NCI-H345 (cell line): ENCODE results near the gene PRKN.

Experiments used
- DNase-seq: peaks from one replicate; lab custom pipeline; 2025; lab: John Stamatoyannopoulos, UW

The PRKN gene

DNA sequence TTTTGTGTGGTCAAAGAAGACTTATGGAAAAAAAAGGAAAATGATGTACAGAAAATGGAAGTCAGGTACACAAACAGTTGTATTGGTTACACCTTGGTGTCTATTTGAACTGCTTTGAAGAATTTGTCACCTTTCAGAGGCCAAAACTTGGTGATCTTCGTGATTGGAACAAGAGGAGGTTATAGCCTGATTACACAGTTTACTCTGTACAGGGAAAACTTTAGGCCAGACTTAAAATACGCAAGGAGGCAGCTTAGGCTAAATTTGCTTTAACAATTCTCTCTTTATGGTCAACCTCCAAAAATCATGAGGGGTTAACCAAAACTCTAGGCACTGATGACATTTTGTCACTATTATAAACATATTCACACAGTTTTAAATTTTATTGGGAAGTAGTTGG, 353.7 kb downstream of the PRKN start:
- DNase-seq, result no peak

DNA sequence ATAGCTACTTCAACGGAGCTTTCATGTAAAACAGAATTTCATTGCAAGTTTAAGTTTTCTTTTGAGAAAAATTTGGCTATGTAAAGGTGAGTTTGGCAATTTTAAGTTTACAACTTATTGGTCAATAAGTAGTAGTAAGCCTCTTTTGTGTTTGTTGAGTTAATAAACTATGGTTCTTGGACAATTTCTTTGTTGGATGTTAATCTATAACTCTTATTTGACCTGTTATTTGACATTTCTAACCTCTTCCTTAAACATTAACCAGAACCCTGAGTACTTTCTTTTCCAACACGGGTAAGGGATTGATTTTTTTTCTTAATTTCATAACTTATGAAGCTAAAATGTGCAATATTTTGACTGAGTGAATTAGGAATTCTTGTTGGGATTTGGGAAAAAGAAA, 354.4 kb downstream of the PRKN start:
- no peak for DNase-seq

DNA sequence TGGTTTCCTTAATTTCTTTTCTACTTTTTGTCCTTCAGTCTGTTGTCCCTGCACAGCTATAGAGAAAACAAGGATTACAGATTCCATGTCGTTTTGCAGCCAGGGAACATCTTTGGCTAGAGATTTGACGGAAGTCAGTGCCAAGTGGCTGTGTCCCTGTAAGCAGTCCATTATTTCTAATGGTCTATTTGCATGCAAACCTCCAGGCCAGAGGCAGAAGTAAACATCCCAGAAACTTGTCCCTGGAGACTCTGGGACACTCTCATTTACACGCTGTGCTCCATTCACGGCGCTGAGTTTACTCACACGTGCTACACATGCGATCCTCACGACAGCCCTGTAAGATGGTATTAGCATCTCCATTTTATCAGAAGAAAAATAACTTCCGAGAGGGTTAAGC, 355.5 kb downstream of the PRKN start:
- DNase-seq, result no peak

DNA sequence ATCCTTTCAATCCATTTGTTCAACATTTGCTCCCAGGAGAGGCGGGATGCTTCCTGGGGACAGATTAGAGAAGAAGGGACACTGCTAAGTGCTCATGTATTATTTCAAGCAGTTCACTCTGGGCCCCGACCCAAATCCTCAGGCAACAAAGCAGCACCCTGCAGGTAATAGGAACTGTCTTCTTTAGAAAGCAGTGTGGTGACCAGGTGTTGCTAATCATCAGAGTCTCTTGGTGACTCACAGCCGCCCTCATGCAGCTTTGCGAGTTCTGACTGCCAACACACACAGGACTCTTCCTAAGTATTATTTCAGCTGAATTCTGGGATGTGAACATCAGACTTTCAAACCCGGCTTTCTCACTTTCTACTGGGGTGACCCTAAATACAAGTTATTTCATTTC, 356.4 kb downstream of the PRKN start:
- no peak for DNase-seq

DNA sequence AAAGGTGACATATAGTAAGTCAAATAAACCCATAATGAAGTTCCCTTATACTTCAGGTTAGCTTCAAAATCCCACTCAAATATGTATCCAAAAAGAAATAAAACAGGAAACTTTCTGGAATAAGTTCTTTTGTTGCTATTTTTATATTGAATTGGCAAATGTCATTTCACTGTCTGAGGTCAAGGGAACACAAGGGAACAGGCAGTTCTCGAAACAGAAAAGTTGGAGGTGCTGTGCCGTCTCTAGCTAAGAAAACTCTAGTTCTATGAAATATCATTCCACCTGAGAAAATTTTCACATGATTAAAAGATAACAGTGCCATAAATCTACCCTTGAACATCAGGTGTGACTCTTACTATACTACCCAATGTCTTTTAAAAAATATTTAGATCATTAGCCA, 358.5 kb downstream of the PRKN start:
- no peak for DNase-seq

DNA sequence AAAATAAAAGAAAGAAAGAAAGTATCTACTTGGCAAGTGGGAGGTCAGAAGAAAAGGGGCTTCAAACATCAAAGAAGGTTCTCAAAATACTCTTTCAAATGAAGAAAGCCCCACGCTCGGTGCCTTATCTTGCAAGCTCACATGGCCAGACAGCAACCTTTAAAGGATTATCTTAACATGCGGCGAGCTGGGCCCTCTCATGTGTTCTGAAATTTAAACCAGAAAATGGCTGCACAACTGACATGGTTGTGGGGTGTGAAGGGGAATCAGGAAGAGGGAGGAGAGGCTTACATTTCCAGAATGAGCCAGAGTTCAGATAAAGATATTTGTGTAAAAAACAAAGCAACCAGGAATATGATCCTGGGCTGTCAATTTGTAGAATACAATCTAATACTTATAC, 363.1 kb downstream of the PRKN start:
- no peak for DNase-seq

DNA sequence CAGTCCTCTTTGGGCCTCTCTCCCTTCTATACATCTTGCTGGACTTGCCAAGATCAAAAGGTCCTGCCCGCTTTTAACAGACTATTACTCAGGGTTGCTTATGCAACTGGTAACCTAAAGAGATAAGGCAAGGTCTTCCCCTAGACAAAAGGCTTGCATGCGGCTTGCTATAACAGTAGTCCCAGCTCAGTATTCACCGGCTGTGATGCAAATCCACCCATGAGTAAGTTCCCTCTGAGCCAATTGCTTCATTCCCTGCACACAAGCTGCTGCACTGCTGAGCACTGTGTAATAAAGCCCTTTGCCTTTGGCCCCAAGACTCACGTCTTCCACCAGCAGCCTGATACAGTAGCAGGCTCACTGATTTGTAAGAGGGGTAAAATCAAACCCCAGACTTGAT, 363.8 kb downstream of the PRKN start:
- no peak for DNase-seq

DNA sequence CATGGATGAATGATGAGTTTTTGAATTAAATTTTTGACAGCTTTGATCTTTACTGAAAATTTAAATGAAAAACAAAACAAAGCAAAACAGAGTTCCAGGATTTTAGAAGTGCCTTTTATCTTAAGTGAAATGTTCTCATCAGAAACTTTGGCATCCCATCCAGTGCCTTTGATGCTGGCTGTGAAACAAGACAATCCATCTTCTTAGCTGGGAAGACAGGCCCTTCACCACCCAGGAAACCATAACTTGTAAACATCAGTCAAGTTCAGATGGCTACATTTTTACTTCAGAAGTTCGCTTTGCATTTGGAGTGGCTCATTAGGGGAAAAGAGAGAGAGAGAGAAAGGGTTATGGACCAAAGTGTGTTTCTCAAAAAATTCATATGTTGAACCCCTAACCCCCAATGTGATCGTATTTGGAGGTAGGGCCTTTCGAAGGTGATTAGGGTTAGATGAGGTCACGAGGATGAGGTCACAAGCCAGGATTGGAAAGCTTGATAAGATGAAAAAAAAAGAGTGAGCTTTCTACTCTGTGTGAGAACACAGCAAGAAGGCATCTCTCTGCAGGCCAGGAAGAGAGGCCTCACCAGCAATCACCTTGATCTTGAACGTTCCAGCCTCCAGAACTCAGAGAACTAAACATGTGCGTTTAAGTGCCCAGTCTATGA, 366.5 kb downstream of the PRKN start:
- DNase-seq, result no peak

DNA sequence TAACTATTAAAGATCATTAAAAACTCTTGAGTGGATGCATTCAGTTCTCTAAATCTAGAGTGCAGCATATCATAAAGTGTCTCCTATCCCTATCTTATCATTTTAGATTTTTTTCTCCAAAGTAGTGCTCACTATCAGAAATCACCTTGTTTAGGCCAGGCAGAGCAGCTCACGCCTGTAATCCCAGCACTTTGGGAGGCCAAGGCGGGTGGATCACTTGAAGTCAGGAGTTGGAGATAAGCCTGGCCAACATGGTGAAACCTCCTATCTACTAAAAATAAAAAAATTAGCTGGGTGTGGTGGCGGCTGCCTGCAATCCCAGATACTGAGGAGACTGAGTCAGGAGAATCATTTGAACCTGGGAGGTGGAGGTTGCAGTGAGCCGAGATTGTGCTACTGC, 368.9 kb downstream of the PRKN start:
- DNase-seq, result no peak

DNA sequence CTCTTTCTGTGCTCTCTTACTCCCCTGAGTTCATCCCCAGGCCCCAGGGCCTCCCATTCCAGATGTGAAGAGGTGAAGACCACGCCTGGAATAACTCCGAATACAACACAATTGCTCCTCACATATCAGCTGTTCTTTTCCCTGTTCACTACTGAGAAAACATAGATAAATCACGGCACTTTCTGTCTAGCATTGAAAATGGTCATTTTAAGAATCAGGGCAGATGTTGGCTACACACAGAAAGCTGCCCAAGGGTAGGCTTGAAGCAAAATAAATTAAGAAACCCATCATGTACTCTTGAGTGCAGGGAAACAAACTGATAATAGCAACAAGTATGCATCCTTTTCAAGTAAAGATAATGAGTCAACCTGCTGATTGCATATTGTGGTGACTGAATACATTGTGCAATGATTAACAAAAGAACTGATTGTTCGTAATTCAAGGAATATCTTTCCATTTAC, 382.5 kb downstream of the PRKN start:
- no peak for DNase-seq

DNA sequence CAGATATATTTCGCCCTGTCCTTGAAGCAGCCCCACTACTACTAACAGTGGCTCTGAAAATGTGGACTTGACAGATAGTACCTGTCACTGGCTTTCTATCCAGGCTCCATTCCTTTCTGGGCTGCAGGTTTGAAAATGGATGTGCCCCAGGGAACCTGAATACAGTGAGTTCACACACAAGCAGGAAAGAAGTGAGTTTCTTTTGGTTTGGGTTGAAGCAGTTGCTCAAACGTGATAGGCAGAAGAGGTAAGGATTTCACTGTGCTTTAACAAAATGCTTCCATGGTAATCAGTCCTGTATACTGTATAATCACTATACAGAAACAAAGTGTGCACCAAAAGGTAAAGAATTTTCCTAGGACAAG, 382.9 kb downstream of the PRKN start:
- no peak for DNase-seq

DNA sequence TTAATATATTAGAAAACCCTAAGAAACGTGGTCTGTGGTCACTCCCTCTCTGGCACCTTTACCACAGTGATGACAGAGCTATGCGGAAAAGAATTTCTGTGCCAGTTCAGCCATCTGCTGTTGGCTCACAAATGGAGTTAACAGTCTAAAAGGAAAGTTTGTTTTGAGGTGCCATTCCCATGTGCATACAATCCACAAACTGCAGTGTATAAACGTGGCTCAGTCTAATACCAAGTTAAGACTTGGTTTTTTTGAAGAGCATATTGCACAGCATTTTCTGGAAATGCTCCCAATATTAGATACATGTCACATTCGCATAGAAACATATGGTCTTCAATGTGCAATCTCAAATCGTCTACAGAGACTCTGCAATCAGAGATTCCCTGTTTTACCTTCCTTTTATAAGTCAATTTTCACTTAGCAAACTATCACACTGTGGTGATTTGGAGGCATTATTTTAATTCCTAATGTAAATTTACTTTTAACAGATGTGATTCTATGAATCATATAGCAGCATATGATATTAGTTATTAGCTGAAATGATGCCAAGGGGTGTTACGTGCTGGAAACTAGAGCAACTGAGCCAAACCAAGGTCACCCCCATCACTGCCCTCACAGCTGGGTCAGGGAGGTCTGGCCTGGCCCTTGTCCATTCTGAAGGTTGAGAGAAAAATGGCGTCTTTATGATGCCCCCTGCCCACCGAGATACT, 383.5 kb downstream of the PRKN start:
- no peak for DNase-seq

DNA sequence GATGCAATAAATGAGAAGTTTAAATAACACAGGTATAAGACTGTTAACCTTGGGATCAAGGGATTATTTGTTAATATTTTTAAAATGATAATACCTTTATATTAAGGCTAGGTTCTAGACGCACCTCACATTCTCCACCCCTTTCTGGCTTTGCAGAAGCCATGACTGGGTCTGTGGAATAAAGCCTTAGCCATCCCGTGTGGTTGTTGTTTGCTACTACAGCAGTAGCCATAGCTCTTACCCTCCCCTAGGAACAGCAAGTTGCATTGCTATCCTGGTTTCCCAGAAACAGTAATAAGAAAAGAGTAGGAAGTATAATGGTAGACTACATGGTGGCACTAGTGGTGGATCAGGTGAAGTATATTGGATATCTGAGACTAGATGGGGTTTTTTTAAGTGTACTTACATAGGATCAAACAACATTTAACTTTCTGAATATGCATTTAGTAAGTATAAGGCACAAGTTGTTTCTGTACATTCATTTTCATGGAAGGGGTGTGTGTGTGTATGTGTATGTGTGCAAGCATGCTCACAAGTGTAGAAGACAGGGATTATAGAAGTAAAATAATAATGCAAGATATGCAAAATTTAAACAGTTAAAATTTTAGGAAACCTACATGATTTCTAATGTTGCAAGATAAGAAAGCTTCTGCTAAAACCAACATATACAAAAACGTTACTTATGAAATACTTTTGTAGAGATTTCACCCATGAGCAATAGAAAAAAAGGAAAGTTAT, 384.2 kb downstream of the PRKN start:
- no peak for DNase-seq

DNA sequence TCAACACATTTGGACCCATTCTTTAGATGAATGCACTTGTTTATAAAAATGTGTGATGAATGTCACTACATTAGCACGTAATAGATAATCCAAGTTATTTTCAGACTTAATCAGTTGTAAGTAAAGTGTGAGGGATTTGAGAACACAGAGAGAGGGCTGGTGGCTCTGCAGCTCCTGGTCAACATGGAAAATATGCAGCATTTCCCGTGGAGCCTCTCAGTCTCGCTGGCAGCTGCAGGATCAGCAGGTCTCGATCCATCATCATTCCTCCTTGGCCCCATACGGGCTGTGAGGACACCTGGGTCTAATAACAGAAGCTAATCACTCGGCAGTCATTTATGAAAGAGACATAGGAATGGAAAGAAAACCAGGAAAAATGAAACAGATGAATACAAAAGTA, 390.2 kb downstream of the PRKN start:
- no peak for DNase-seq

DNA sequence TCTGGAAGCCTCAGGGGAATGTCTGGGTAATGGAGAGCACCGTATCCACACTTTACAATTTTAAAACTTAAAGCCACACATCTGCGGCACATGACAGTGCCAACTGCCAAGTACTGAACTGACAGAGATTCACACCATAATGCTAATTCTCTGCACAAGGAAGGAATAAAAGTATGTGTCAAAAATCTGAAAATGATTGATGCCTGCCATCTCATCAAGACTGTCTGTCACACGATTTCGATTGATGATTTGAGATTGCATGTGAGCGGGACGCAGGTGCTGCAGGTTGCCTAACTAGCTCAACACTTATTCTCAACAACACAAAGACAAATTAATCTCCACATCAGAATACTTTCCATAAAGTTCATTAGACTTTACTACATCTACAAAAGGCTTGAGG, 391.2 kb downstream of the PRKN start:
- no peak for DNase-seq

DNA sequence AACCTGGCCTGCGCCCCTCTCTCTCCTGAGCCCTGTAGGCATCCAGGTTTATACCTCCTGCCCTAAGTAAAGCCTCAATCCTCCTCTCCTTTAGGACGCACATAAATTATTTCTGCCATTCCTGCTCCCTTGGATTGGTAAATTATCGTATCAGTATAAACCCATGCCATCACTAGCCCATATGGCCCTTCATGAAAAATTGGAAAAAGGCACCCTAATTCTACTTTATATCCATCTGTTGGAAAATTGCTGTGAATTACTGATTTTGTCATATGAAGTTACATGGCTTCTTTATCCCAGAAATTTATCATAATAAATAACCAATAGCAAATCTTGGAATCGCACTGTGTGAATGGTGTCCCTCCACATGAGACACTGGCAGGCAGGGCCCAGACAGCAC, 395.2 kb downstream of the PRKN start:
- no peak for DNase-seq

DNA sequence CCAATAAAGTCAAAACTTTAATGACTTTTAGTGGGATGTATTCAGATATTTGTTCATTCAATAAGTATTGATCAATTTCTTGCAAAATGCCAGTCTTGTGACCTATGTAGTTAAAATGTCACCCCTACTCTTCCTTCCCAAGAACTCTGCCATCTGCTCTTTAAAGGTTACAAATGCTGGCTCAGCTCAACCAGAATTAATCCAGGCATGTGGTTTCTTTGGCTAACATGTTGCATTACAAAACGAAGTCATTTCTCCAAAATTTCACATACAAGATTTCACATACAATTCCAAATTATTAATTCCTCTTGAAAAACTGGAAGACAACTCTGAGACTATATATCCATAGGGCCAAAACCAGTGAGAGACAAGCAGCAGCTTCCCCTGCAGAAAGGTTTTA, 395.7 kb downstream of the PRKN start:
- DNase-seq, result no peak

DNA sequence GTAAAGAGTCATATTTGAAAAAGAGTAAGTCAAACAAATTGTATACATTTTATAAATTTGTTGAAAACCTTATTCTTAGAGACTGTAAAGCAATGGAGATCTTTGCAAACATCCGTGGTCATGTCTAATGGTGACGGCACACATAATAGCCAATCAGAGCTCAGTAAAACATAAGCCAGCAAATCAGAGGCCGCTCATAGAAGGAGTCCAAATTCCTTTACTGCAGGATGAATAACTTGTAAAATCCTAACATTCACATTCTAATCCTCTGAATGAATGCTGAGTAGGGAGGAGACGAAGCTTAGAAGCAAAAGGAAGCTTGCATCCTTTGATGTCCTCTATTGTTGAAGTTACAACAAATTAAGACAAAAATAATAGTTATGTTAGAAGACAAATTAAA, 401.7 kb downstream of the PRKN start:
- DNase-seq, result no peak

DNA sequence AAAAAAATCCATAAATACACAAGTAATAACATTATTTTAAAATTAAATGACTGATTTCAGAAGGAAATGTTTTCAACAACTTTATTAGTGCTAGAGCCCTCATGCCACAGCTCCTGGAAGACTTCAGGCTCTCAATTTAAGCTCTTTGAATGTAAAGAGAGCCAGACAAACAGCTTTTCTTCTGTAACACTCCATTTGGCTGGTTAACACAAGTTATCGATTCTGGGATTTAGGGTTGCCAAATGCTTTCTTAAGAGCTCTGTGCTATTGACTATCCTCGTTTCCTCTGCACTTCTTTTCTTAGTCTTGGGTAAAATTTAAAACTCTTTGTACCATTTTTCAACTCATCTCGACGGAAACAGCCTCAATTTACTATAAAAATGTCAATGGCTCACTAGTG, 402.5 kb downstream of the PRKN start:
- no peak for DNase-seq

DNA sequence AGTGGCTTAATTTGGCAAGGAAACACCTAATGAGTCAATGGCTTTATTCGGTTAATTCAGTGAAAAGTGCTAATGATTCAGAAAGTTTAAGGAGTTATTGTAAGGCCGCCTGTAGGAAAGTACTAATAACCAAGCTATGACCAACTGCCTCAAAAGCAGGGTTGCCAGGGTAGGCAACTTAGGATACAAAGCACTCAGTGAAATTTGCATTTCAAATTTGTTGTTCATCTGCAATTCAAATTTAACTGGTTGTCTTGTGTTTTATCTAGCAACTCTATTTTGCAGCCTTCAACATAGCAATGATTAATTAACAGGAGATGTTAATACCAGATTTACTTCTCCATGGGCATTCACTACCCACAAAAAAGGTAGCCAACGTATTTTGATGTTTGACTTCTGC, 412.3 kb downstream of the PRKN start:
- DNase-seq, result no peak

DNA sequence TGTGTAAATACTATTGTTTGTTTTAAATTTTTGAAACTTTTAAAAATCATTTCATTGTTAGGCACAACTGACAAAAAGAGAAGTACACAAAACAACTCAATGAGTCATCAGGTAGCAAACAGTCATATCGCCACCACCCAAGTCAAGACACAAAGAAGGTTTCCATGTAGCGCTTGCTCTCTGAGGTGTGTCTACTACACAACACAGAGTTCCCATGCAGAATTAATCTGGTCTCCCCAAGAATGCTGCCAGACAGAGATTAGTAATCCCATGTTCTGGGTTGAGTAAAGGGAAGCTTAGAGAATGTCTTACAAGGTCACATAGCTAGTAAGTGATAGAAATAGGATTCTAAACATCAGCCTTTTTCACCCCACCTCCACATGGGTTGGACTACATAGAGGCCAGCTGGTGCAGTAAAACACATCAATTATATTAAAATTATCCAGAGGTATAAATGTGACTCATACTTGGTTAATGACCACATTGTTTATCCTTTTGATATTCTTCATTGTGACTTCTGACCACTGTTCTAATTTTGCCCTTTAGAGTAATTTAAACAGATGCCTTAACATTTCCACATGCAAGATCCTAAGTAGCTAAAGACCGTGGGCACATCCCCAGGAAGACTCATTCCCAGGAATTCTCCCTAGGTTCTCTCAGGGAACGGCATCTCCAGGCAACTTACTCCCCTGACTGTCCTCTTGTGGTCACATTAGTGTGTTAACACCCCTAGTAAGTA, 413.5 kb downstream of the PRKN start:
- no peak for DNase-seq

DNA sequence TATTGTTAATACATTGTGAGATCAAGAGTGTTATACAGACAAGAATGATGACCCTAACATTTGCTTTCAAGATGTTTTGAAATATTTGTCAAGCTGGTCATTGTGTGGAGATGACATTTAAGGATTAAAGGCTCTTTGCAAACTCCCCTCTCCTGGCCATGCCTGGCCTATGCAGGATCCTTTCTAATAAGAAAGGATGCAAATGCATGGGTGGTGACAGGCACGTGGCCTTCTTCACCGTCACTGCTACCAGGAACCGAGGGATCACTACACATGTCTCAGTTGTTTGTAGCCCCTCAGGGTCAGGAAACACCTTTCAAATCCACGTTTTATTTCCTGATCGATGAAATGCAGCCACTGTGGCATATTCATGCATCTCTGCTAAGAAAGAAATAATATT, 419.7 kb downstream of the PRKN start:
- DNase-seq, result no peak

DNA sequence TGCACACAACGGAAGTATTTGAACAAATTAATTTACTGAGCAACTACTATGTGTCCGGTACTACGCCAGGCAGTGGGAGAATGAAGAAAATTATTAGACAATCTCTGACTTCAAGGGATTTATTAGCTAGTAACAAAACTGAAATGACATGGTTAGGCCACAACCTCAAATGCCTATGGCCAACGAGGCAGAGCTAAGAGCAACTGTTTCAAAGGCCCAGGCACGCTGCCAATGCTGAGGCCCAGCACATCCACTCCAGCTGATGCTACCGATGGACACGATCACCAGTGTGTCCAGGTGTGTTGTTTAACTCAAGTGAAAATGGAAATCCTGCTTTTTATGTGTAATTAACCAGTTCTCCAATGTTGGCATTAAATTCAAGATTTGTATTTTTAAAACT, 420.9 kb downstream of the PRKN start:
- DNase-seq, result no peak
